ENCODE results near the gene ARHGEF28. TPM values are rescaled to one million over a fixed set of nuclear protein-coding genes. Genes with fewer than 3 reads are reported as not detected.

The ARHGEF28 gene
- total and polyA plus RNA-seq, 12 donors: 0.62 to 3.4 (median 1.5) TPM

GRCh38 chr5:73896668-73897067 lies 270.7 kb downstream of the ARHGEF28 start:
- Histone ChIP-seq H3K27ac (no peak overlapping the region), H3K36me3 (peaks cover 0 to 10% (median 0%) of the 10 kb centered on the region in 9 donors), H3K27me3 (peaks cover 0 to 5% (median 0%) of the 10 kb centered on the region in 7 donors), H3K4me3 (no peak overlapping the region), H3K9me3 (no peaks in the 10 kb centered on the region), H3K4me1 (peaks cover 0 to 42% (median 15%) of the 10 kb centered on the region in 9 donors)
- intact Hi-C loops (cut with DNase I): loop anchor here in 1 of 10 donors (5.0 kb wide), 1 partner anchor 34 kb away; no protein-coding TSS in a partner anchor
- TF ChIP-seq CTCF (IDR thresholded peaks at IDR 0.05): no peak
- ATAC-seq: no peak
- WGBS, 2 donors: 96% methylated on average over 12 of the region's 12 CpGs
- no peak for DNase-seq

DNA sequence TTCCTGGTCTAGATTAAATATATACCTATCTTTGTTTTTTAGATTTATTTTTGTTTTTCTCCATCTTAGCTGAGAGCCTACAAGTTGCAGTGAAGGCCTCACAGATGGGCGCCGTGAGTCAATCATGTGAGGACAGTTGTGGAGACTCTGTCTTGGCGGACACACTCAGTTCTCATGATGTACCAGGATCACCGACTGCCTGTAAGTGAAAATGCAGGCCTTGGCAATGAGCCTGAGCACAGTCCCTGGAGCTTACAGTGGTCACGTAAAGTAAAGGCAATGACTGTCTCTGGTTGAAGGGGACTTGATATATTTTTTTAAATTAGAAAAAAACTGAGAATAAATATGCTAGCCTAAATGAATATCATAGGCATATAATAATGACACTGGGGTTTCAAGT lies 271.9 kb downstream of the ARHGEF28 start:
- ATAC-seq (peak; percentile 64 to 91 (median 82)), DNase-seq (peak; percentile 75 to 83)
- intact Hi-C loops (cut with DNase I): loop anchor here in 1 of 10 donors (5.0 kb wide), 1 partner anchor 36 kb away; no protein-coding TSS in a partner anchor
- Histone ChIP-seq H3K36me3 (peaks cover 0 to 10% (median 0%) of the 10 kb centered on the region in 9 donors), H3K27ac (peak overlapping the region in 4 of 10 donors; percentile 3 to 42 (median 37)), H3K4me1 (peaks cover 0 to 54% (median 15%) of the 10 kb centered on the region in 9 donors), H3K9me3 (no peaks in the 10 kb centered on the region), H3K4me3 (no peak overlapping the region), H3K27me3 (peaks cover 0 to 5% (median 0%) of the 10 kb centered on the region in 7 donors)
- 54 to 59% methylated on average over 5 of the region's 5 CpGs for WGBS, 2 donors
- TF ChIP-seq CTCF (IDR thresholded peaks at IDR 0.05): no peak

DNA sequence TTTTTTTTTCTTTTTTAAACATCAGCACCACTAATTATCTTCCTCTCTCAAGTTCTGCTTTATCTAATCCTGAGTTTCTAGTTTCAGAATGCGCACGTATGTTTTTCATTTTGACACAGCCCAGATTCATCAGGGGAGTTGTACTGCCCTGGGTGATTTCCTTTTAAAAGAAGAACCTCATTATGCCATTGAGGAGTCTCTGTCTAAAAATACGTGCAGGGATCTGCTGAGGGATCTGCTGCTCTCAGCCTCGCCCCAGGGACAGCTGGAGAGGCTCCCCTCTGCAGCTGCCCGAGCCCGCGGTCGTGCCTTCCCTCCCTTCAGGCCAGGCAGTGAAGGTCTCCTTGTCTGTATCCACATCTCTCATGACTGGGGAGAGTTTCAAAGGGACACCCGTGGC lies 273.1 kb downstream of the ARHGEF28 start:
- Histone ChIP-seq H3K36me3 (peaks cover 0 to under 1% (median 0%) of the 10 kb centered on the region in 9 donors), H3K27me3 (peaks cover 0 to 5% (median 0%) of the 10 kb centered on the region in 7 donors), H3K4me1 (peaks cover 0 to 57% (median 15%) of the 10 kb centered on the region in 9 donors), H3K4me3 (no peak overlapping the region), H3K27ac (peak overlapping the region in 6 of 10 donors; percentile 11 to 38 (median 34)), H3K9me3 (no peaks in the 10 kb centered on the region)
- WGBS, 2 donors: 61 to 69% methylated on average over 9 of the region's 9 CpGs
- DNase-seq (peak in 1 of 2 donors; percentile 36), ATAC-seq (peak in 5 of 8 donors; percentile 12 to 48 (median 26))
- TF ChIP-seq CTCF (IDR thresholded peaks at IDR 0.05): no peak
- intact Hi-C loops (cut with DNase I): loop anchor here in 1 of 10 donors (5.0 kb wide), 1 partner anchor 37 kb away; no protein-coding TSS in a partner anchor

GRCh38 chr5:73899916-73900315 lies 273.9 kb downstream of the ARHGEF28 start:
- Histone ChIP-seq H3K4me3 (no peak overlapping the region), H3K4me1 (peaks cover 0 to 57% (median 15%) of the 10 kb centered on the region in 9 donors), H3K27ac (peak overlapping the region in 5 of 10 donors; percentile 11 to 38 (median 36)), H3K9me3 (no peaks in the 10 kb centered on the region), H3K36me3 (no peaks in the 10 kb centered on the region), H3K27me3 (no peaks in the 10 kb centered on the region)
- intact Hi-C loops (cut with DNase I): loop anchor here in 7 of 10 donors (5.0 to 10.0 kb wide), 8 partner anchors 38 to 1015 kb away; partner anchors contain the start of genes GFM2 (in 1 of the 7) and NSA2 (in 1 of the 7)
- DNase-seq: no peak
- TF ChIP-seq CTCF (IDR thresholded peaks at IDR 0.05): no peak
- no peak for ATAC-seq
- WGBS, 2 donors: 79 to 82% methylated on average over 3 of the region's 3 CpGs
